GM10266 (cell line): ENCODE data around the gene ILK.

Source experiments
- DNase-seq: peaks from one replicate; pipeline ENCODE4 v3.0.0; 2012; ENCODE audit errors: extremely low spot score
- TF ChIP-seq, protein P1 (sequence below): IDR thresholded peaks from 2 replicates; pipeline ENCODE4 v1.5.1; 2012; ENCODE audit warnings: mild to moderate bottlenecking, low read depth; ENCODE audit not compliant: control insufficient read depth, insufficient read depth; ENCODE audit errors: missing control alignments

ILK gene

DNA sequence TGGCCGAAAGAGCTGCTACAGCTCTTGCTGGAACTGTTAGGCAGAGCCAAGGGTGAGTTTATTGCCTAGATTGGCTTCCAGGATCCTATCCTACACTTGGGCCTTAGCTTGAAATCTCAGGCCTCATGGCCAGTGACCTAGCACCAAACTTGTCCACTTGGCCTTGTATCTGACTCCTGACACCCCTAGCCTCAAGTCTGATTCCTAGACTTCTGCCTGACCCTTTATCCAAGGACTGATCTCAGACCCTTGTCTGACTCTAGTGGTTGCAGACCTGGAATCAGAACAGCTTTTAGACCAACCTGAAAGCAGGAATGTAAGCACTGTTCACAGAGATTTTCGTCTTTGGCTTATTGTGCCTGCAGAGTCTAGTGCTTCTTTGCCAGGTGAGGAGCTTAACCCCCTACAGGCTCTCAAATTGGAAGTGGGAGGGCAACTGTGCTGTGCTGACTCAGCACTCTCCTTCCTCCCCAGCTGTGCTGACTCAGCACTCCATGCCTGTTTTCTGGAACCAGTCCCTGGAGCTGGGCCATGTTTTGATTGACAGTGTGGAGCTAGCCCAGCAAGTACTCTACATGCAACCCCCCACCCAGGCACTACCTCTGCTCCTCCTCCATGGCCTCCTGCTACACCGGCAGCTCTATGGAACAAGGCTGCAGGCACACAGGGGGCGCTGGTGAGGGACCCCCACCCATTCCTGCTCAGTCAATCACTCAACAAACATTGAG lies 35.2 kb upstream of the ILK start:
- DNase-seq, result peak; percentile 12
- TF ChIP-seq, protein P1, sequence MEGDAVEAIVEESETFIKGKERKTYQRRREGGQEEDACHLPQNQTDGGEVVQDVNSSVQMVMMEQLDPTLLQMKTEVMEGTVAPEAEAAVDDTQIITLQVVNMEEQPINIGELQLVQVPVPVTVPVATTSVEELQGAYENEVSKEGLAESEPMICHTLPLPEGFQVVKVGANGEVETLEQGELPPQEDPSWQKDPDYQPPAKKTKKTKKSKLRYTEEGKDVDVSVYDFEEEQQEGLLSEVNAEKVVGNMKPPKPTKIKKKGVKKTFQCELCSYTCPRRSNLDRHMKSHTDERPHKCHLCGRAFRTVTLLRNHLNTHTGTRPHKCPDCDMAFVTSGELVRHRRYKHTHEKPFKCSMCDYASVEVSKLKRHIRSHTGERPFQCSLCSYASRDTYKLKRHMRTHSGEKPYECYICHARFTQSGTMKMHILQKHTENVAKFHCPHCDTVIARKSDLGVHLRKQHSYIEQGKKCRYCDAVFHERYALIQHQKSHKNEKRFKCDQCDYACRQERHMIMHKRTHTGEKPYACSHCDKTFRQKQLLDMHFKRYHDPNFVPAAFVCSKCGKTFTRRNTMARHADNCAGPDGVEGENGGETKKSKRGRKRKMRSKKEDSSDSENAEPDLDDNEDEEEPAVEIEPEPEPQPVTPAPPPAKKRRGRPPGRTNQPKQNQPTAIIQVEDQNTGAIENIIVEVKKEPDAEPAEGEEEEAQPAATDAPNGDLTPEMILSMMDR, result no peak

DNA sequence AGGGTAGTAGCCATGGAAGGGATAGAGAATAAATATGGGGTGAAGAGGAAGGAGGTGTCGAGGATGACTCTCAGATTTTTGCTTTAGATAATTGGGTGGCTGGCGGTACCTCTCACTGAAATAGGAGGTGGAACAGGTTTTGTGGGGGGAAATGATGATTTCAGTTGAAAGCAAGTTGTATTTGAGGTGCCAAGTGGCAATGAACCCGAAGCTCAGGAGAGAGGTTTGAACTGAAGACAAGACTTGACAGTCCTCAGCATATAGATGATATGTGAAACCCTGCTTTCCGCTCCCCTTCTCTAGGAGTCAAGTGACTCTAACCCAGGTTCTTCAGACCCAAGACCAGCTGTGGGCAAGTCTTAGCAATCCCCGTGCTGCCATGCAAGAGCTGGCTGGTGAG lies 33.9 kb upstream of the ILK start:
- TF ChIP-seq, protein P1, result no peak
- peak; percentile 8 for DNase-seq

GRCh38 chr11:6570691-6571427 lies 32.7 kb upstream of the ILK start:
- TF ChIP-seq, protein P1, result no peak
- DNase-seq, result peak; percentile 5

DNA sequence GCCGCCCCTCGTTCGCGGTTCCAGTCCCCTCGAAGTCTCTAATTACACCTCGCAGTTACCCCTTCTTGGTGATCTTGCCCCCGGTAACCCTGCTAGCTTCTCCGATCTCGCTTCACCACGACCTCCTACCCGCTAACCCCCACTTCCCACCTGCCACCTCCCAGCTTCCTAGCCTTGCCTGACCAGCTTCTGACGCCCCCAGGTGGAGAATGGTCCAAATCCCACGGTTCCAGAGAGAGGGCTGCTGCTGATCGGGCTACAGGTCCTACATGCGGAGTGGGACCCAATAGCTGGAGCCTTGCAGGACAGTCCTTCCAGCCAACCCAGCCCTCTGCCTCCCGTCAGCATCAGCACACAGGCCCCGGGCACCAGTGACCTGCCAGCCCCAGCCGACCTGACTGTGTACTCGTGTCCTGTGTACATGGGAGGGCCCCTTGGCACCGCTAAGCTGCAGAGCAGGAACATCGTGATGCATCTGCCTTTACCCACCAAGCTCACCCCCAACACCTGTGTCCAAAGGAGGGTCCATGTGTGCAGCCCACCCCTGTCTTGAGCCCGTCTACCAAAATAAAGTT lies 32.1 kb upstream of the ILK start:
- DNase-seq, result peak; percentile 14
- TF ChIP-seq, protein P1, result no peak

GRCh38 chr11:6572215-6572614 lies 31.4 kb upstream of the ILK start:
- TF ChIP-seq, protein P1, result no peak
- no peak for DNase-seq

DNA sequence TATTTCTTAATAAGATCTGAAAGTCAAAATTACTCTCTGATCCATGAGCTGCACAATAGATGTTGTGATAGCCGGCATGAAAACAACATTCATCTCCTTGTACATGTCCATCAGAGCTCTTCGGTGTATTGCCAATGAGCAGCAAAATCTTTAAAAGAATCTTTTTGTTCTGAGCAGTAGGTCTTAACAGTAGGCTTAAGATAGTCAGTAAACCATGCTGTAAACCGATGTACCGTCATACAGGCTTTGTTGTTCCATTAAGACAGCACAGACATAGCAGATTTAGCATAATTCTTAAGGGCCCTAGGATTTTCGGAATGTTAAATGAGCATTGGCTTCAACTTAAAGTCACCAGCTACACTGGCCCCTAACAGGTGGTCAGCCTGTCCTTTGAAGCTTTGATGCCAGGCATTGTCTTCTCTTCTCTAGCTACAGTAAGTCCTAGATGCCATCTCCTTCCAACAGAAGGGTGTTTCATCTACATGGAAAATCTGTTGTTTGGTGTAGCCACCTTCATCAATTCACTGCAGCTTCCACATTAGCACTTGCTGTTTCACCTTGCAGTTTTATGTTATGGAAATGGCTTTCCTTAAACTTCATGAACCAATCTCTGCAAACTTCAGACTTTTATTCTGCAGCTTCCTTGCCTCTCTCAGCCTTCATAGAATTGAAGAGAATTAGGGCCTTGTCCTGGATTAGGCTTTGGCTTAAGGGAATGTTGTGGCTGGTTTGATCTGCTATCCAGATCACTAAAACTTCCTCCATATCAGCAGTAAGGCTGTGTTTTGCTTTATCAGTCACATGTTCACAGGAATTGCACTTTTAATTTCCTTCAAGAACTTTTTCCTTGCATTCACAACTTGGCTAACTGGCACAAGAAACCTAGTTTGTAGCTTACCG lies 28.5 kb upstream of the ILK start:
- no peak for DNase-seq
- TF ChIP-seq, protein P1, result no peak
